LNCaP clone FGC (cell line): ENCODE results near the gene EVA1B.

Experiments
- DNase-seq: peaks from one replicate; pipeline ENCODE4 v3.0.0-alpha.2; 2011; ENCODE audit warnings: low read depth
- H3K4me3 ChIP-seq: 2 replicates; pipeline ENCODE4 v1.5.1; 2011; ENCODE audit warnings: mild to moderate bottlenecking, low read depth, low read length, control low read depth
- CTCF ChIP-seq: IDR thresholded peaks from 2 replicates; pipeline ENCODE4 v1.5.1; 2012; ENCODE audit warnings: mild to moderate bottlenecking; ENCODE audit not compliant: control insufficient read depth, insufficient read depth; ENCODE audit errors: extremely low read depth

EVA1B gene

GRCh38 chr1:36346741-36347370 lies 23.4 kb upstream of the EVA1B start:
- no peak for TF ChIP-seq CTCF
- no peak overlapping the region for H3K4me3 ChIP-seq
- DNase-seq: no peak

GRCh38 chr1:36345353-36345752 lies 21.9 kb upstream of the EVA1B start:
- TF ChIP-seq CTCF: no peak
- no peak overlapping the region for H3K4me3 ChIP-seq
- no peak for DNase-seq

GRCh38 chr1:36344395-36344680 lies 20.9 kb upstream of the EVA1B start:
- no peak overlapping the region for H3K4me3 ChIP-seq
- no peak for DNase-seq
- no peak for TF ChIP-seq CTCF

- no peak for DNase-seq
- no peak overlapping the region for H3K4me3 ChIP-seq
- no peak for TF ChIP-seq CTCF
Observed at GRCh38 chr1:36343651-36344394, 20.4 kb upstream of the EVA1B start.

GRCh38 chr1:36342426-36343185 lies 19.2 kb upstream of the EVA1B start:
- H3K4me3 ChIP-seq: no peak overlapping the region
- DNase-seq: no peak
- peak; percentile 66 for TF ChIP-seq CTCF

GRCh38 chr1:36341626-36342320 lies 18.3 kb upstream of the EVA1B start:
- no peak for DNase-seq
- no peak overlapping the region for H3K4me3 ChIP-seq

More at GRCh38 chr1:36341626-36342320, 18.3 kb upstream of the EVA1B start:
- no peak for TF ChIP-seq CTCF
